OCI-LY3 (cell line): Measurements from ENCODE around the gene MED12L.

Experiments
- EZH2phosphoT487 ChIP-seq: fragments of 200-600 bp; shearing (Covaris generic); IDR thresholded peaks from 2 replicates; pipeline ENCODE4 v1.6.1; 2018; ENCODE audit warnings: antibody characterized with exemption, mixed run types, low read depth
- TF ChIP-seq, protein P1 (sequence below): fragments of 200-600, 300-600 bp; sonication (generic); IDR thresholded peaks from 2 replicates; pipeline ENCODE4 v1.5.1; 2014; ENCODE audit warnings: antibody characterized with exemption, low read length, low read depth

DNA sequence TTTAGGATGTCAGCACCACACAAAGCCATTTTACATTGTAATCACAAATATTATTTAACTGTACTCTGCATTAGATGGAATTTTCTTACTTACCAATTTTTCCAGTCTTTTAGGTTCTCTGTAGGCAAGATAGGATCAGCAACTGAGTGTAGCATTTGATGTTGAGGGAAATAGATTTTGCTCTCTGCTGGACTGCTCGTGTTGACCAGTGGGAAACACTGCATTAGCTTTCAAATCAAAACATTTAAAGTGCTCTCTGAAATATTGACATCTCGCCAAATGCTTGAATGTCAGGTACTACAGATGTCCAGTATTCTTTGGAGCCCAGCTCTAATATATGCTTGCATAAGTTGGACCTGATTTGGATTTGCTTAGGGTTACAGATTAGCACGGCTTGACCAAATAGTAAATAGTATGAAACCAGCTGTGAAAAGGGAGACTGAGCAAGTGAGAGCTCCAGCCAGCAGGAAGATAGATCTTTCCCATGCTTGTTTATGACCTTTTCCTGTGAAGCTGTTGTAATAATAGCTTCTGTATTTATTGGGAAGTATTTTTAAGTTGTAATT, 163.4 kb downstream of the MED12L start:
- TF ChIP-seq, protein P1, sequence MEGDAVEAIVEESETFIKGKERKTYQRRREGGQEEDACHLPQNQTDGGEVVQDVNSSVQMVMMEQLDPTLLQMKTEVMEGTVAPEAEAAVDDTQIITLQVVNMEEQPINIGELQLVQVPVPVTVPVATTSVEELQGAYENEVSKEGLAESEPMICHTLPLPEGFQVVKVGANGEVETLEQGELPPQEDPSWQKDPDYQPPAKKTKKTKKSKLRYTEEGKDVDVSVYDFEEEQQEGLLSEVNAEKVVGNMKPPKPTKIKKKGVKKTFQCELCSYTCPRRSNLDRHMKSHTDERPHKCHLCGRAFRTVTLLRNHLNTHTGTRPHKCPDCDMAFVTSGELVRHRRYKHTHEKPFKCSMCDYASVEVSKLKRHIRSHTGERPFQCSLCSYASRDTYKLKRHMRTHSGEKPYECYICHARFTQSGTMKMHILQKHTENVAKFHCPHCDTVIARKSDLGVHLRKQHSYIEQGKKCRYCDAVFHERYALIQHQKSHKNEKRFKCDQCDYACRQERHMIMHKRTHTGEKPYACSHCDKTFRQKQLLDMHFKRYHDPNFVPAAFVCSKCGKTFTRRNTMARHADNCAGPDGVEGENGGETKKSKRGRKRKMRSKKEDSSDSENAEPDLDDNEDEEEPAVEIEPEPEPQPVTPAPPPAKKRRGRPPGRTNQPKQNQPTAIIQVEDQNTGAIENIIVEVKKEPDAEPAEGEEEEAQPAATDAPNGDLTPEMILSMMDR = no peak
- TF ChIP-seq EZH2phosphoT487 = no peak
